GM21367 (cell line): ENCODE results near the gene SAT2.

Experiments
- ATAC-seq: cut with Tn5 transposase; IDR thresholded peaks from one replicate; pipeline ENCODE4 v1.9.1; 2021; ENCODE audit not compliant: unreplicated experiment

SAT2 gene

DNA sequence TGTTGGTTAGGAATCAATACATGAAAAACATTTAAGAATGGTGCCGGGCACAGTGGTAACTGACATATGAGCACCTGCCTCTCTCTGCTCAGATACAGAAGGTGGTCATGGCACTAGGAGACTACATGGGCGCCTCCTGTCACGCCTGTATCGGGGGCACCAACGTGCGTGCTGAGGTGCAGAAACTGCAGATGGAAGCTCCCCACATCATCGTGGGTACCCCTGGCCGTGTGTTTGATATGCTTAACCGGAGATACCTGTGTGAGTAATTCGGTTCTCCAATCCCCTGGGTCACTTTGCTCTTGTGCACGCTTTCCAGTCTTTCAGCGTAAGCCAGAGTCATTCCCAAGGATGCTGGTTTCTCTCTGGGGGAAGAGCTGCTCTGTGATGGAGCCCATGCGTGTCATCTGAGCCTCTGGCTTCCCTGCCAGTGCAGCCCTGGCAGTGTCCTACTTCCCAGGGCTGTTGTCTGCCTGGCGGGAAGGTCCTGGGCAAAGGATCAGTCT lies 51.1 kb downstream of the SAT2 start:
- ATAC-seq, result no peak
